Esophagus squamous epithelium (tissue), 4 donors: ENCODE results near the gene TRANK1.

ENCODE experiments used
- CTCF ChIP-seq, 6 experiments: fragments of 450-650 bp in 4 of 6; fragments of 200-600 bp in 2 of 6; sonication (generic) in 2 of 6; IDR thresholded peaks; one replicate each; pipeline ENCODE4 v1.5.1; 2016 to 2019; ENCODE audit warnings: antibody characterized with exemption in 6 of 6, mild to moderate bottlenecking in 4 of 6, moderate library complexity in 4 of 6
- POLR2A ChIP-seq, 4 donors: fragments of 450-650 bp; IDR thresholded peaks; one replicate each; pipeline ENCODE4 v1.6.1; 2017; ENCODE audit warnings: antibody characterized with exemption in 4 of 4, mild to moderate bottlenecking in 4 of 4, moderate library complexity in 3 of 4

GRCh38 chr3:36956155-36956554, 11.3 kb upstream of the TRANK1 start:
- TF ChIP-seq POLR2A (IDR thresholded peaks at IDR 0.05), result no peak
- no peak for TF ChIP-seq CTCF (IDR thresholded peaks at IDR 0.05)
